Stimulated activated naive CD8-positive, alpha-beta T cell treated with anti-CD3 and anti-CD28 coated beads, Interleukin-15, Interleukin-2, amounts not matched to agents 100 U/mL and 50 U/mL, for 24 hours (primary cell): ENCODE data around the gene MIPEP.
"Not testable (repeated sequence)": the region's sequence is repeated elsewhere in the genome, so short reads cannot be mapped to it uniquely, and the experiment has no call there.

Experiments used
- ATAC-seq: fragments of 150-1000 bp; cut with Tn5 transposase; one replicate; pipeline ENCODE4 v1.10.0; 2021
- DNase-seq: peaks from one replicate; pipeline ENCODE4 v3.0.0; 2021

The MIPEP gene

DNA sequence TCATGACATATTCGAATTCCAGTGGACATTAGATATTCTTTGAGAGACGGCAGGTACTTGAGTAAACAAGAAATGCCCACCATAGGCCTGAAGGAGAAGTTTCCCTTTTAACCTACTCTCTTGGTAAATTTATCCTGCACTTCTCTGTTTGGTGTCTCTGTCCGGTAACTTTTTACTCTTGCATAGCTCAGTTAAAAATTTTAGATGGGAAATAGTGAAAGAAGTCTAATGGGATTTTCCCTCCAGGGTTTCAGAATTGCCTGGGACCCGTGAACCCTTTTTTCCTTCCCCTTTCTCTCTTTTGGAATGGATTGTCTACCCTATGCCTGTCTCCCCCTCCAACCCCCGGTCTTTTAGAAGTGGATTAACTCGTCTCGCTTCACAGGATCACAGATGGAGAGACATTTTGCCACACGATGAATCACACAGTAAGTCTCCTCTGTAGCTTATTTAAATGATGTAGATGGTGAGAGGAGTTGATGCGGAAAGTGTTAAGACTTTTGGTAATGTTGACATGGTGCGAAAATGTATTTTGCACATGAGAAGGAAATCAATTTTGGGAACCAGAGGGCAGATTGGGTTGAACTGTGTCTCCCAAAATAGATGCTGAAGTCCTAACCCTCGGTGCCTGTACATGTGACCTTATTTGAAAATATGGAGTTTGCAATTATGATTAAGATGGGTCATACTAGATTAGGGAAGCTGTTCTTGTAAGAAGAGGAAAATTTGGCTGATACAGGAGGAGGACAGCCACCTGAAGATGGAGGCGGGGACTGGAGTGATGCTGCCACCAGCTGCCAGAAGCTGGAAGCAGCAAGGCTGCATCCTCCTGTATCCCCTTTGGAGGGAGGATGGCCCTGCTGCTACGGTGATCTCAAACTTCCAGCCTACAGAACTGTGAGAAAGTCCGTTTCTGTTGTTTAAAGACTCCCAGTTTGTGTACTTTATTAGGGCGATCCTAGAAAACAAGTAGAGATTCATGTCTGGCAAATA, 711 bp upstream of the MIPEP start:
- DNase-seq (no peak), ATAC-seq (no peak)

DNA sequence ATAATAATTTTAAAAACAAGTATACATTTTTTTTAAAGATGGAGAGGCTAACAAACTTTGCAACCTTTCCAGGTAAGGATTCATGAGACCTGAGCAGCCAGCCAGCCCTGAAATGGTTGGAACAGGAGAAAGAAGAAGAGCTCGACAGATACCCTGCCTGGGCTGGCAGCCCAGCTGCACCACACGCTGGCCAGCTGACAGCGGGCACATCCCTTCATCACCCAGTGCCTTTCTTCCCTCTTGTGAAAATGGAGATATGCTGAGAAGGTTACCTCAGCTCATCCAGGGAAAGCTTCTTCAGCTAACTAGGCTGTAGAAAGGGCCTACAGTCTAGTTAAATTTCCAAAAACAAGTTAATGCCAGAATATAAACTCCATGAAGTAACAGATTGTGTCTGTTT, 4.8 kb downstream of the MIPEP start:
- not testable (repeated sequence) for DNase-seq, ATAC-seq

DNA sequence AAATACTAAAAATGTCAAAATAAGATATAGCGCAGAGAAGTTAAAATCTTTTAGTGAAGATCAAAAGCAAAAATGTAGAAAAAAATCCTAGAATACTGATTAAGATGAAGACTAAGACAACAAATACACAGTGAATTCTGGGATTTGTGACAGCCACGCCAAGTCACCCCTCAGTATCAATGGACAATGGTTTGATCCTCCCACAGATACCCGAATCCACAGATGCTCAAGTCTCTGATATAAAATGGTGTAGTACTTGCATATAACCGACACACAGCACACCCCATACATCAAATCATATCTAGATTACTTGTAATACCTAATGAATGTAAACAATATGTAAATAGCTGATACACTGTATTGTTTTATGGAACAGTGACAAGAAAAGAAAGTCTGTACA, 5.9 kb downstream of the MIPEP start:
- DNase-seq (no peak), ATAC-seq (no peak)

DNA sequence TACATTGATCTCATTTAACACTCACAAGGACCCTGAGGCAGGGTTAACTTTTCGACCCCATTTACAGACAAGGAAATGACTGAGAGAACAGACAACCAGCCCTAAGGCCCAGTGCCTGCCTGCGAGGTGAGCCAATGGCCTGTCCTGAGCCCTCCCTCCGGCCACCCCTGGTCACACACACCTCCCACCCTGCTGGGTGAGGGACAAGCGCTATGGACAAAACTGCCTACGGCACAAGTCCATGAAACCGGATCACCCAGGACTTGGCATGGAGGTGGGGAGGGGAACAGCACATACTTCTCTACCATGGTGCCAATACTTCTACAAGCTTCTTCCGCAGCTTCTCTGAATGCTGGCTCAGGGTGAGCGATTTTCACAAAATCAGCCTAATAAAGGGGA, 7.8 kb downstream of the MIPEP start:
- not testable (repeated sequence) for DNase-seq, ATAC-seq

DNA sequence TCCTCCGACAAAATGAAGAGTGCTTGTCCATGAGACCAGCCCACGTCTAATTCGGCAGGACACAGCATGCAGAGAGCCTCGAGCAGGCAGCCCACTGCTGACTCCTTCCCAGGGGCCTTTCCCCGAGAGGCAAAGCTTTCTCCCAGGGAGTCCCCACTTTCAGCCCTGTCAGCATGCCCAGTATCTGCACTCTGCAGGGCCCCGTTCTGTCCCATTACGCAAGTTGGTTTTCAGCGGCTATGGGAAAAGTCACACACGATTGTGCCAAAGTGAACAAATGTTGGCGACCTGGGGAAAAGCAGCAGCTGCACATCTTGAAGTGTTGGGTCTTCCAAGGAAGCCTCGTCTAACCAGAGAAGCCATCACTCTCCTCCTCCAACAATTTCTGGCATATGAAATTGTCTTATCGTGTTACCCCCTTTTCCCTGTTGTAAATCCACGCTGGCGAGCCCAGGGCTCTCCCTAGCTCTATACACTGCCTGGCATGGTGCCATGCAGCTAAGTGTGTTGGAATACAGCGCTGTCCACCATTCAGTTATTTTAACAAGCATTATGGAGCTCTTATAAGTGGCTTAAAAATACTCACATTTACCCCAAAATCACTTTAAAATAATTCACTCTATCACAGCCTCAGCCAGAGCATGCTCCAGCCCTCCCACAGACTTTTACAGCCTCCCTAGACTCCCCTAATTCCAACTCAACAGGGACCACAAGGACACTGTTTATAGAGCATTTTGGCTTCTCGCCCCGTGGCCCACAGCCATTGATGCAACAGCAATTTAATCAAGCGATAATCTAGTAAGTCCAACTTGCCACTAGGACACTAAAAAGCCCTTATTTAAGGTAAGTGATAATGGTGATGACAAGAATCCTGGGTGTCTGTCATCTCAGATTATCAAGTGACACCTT, 8.5 kb downstream of the MIPEP start:
- not testable (repeated sequence) for DNase-seq, ATAC-seq

DNA sequence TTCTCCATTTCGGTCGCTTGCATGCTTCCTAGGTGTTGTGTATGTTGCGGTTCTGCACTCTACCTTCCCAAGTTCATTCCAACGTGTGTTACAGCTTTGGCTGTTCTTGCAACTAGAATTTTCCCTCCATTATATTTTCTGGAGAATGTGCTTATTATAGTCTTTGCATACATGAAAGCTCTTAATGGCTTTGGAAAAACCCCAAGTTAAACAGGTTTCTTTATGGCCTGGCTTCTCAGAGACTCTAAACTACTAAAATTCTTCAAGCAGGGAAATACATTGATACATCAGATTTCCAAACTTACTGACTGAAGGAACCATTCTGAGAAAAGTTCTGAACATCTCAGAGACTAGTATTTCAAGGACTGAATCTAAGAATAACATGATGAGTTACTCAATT, 11.9 kb downstream of the MIPEP start:
- ATAC-seq: no peak

DNA sequence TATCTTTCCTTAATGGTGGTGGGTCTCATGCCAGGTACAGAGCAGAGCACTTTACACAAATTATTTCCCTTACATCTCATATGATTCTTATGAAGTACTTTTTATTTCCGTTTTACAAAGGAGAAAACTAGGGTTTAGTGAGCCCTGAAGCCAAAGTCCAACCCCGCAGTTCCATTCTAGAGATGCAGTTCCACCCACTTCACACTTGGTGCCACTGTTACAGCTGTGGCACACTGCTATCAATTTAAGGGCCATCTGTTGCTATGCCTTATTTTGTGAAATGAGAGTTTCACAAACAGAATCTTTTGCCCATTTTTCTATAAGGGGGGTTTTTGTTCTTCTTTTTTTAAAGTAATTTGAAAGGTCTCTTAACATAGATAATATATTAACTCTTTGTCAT, 12.9 kb downstream of the MIPEP start:
- ATAC-seq: no peak
- DNase-seq: no peak

More for the DNA sequence above, 11.9 kb downstream of the MIPEP start:
- no peak for DNase-seq

DNA sequence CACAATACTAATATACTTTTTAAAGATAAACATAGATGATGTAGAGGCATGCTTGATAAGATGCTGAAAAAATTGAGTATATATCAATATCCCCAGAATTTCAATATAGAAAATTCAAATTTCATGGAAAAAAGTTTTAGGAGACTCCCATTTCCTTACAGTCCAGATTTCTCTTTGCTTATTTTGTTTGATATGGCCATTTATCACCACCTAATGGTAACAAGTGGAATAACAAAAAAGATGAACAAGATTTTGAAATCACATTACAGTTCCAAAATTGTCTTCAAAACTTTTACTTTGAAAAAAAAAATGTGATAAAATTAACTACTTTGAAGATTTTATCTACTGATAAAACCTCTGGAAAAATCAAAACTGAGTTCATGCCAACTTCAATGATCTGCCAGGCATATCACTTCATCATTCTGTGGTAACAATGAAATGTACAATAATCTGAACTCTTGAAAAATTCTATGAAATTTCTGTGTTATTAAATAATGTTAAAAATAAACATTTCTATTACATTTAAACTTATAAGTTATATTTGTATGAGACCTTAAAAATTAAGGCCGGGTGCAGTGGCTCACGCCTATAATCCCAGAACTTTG, 17.5 kb downstream of the MIPEP start:
- DNase-seq: no peak

DNA sequence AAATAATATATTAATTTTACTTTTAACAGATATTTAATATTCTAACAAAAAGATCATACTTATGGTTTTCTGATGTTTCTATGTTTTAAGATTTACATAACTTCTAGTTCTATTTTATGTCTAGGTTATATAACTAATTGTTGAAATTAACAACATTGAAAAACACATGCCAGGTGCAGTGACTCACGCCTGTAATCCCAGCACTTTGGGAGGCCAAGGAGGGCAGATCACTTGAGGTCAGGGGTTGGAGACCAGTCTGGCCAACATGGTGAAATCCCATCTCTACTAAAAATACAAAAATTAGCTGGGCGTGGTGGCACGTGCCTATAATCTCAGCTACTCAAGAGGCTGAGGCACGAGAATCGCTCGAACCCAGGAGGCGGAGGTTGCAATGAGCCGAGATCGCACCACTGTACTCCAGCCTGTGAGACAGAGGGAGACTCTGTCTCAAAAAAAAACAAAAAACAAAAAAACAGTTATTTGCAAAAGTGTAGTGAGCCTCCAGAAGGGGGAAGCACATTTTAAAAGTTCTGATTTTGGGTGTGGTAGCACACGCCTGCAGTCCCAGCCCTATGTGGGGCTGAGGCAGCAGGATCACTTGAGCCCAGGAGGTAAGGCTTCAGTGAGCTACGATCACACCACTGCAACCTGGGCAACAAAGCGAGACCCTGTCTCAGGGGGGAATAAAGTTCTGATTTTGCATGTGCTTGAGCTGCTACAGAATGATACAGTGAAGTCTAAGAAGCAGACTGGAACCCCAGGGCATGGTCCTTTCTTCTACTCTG, 18.7 kb downstream of the MIPEP start:
- ATAC-seq (no peak), DNase-seq (no peak)

More for the DNA sequence above, 17.5 kb downstream of the MIPEP start:
- ATAC-seq: no peak

DNA sequence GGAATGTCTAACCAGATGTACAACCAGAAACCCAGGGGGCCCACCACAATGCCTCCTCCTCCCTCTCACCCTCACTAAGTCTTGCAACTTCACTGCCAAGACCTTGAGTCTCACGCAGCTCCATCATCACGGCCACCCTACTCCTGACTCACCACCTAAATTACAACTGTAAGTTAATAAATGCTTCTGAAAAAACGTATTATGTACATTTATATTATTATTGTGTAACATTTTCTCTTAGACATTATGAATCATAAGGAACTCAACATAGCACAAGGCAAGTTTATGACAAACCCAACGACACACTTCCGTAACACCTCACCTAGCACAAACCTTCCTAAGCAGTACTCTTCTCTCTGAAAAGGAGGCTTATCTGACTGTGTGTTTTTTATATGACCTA, 20.7 kb downstream of the MIPEP start:
- DNase-seq (no peak), ATAC-seq (no peak)

DNA sequence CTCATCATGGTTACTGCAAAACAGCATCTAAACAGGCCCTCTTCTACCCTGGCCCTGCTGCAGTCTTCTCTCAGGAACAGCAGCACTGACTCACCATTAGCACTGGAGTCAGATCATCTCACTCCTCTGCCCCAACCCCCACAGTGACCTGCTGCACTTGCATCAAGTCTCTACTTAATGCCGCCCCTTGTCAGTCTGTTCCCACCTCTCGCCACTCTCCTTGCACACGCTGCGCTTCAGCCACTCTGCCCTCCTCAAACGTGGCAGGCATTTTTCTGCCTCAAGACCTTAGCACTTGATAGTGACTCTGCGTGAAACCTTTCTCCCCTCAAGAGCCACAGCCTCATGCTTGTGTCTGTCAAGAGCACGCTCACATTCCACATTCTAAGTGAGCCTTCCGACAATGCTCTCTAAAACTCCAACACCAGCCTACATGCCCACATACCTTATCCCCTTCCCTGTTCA, 22.1 kb downstream of the MIPEP start:
- ATAC-seq (no peak), DNase-seq (no peak)

DNA sequence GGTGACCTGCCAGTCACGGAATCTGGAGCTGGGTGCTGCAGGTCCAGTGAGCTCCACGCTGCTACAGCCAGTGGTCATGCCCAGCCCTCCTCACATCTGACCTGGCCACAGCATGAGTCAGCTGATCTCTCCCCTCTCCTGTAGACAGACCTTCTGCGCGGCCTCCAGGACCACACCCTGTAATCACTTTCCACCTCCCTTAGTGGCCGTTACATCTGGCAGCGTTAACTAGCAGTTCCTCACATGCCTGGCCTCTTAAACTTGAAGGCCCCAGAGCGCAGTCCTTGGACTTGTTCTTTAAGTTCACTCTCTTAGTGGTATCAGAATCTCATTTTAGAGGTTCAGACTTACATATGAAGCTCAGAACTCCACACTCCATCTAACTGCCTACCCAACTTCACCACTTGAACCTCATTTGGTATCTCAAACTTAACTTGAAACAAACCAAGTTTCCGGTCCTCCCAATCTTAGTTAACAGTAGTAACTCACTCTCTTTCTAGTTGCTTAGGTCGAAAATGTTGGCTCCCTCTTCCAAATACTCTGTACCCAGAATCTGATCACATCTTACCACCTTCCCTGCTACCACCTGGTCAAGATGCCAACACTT, 22.7 kb downstream of the MIPEP start:
- no peak for DNase-seq
- no peak for ATAC-seq

DNA sequence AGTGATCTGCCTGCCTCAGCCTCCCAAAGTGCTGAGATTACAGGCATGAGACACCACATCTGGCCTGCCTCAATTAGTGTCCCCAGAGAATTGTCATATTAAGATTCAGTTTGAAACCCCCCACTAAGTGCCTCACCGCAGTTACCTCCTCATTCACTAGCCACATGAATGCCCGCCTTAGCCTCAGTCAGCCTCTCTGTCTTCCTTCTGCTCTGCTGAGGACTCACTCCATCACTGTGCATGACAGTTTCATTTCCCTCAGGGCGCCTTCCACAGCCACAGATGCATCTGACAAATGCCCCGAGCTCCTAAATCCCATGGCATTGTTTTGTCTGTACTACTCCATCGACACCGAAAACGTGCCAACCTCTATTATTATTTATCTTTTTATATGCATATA, 23.3 kb downstream of the MIPEP start:
- DNase-seq: no peak
- ATAC-seq: no peak

DNA sequence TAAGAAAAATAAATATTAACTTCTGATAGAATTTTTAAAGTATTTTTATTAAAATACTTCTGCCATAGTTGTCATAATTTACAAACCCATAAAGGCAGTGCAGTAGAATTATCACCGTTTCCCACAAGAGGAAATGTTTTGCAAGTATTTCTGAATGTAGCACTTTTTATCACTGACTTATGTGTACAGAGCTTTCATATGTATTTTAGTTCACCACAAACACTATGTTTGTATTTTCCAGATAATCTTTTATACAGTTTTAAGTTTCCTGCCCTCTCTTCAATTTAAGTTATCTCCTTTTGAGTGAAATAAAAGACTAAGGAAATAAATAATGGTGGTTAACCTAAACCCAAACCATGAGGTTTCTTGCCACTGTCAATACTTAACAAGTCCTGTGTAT, 24.2 kb downstream of the MIPEP start:
- DNase-seq (no peak), ATAC-seq (no peak)

DNA sequence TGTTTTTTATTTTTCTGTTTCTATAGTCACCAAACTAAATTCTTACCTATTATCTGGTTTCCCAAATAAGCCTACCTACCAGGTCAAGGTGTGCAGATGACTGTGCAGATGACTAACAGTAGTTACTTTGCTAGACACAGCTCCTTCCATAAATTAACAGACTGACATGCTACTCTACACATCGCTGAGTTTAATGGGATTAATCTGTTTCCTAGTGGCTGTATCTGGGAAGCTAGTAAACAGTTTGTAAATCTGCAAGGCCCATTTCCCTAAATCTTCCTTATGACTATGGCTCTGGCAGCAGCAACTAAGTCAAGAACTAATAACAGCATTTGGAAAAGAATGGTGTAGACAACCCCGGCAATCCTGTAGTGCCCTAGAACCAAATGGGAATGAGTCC, 27.9 kb downstream of the MIPEP start:
- ATAC-seq: no peak
- DNase-seq: no peak

DNA sequence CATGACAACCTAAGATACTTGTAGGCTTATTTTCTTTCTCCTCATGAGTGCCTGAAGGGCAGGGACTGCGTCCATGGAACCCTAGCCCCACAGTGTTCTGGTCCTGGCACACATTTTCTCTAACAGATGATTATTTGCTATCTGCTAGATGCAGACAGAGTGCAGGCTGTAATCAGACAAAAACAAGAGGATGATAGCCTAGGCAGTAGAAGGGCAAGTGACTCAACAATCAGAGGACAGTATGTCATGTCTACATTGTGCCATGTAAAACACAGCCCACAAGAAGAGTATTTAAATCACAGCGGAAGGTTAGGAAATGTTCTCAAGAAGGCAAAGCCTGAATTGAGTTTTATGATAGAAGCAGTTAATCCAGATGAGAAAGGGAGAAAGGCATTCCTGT, 29.3 kb downstream of the MIPEP start:
- ATAC-seq: no peak
- no peak for DNase-seq

DNA sequence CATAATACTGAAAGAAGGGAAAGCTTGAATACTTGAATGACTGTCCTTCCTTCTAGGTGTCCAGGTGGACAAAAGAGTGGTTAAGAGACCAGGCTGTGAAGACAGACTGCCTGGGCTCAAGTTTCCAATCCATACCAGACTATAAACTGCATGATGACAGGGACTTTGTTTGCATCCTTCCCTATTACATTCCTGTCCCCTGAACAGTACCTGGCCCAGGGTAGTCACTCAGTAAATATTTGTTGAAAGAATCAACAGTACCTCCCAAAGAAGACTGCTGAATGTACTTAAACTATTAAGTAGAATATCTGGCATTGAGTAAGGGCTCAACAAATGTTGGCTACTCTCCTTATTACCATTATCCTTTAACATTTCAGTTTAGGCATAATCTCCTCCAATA, 29.7 kb downstream of the MIPEP start:
- no peak for DNase-seq
- no peak for ATAC-seq

DNA sequence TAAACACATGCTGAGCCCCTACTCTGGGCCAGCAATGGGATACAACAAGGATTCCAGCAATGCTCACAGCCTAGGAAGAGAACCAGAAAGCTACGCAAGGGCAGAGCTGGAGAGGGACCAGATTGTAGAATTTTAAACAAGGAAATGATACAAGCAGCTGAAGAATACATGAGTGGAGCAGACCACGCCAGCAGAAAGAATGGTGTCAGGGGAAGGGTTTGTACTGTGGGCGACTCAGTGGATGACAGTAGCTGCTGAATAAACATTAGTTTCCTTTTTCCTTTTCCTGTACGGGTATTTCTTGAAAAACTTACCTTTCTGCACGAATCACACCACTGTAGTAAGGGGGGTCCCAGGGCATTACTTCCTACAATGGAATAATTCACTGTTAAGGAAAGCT, 30.7 kb downstream of the MIPEP start:
- DNase-seq (no peak), ATAC-seq (no peak)

DNA sequence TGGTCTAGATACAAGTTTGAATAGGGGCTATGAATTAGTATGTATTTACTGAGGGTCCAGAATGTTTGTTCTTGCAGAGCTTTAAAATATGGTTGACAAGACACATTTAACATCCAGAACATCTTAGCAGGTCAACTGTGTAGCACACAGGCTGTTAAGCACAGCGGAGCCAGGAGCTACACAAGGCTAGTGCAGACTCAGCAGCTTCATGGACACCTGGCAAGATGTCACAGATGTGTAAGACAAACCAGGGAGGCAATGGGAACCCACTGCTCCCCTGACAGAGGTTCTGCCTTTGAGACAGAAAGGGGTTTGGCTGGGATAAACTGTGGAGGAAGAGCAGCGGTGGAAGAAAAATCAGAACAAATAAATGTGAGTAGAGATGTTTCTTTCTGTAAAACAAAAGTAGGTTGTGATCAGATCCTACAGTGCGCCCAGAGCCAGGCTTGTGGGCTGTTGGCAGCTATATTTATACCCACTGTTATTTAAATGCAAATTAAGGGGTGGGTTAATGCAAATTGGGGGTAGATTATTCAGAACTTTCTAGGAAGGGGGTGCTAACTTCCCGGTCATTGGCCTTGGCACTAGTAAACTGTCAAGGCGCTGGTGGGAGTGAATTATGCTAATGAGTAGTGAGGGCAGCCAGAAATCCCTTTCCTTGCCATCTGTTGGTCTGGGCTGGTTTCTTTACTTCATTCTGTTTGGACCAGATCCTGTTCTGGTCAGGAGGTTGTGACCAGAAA, 33.0 kb downstream of the MIPEP start:
- ATAC-seq: no peak
- no peak for DNase-seq

DNA sequence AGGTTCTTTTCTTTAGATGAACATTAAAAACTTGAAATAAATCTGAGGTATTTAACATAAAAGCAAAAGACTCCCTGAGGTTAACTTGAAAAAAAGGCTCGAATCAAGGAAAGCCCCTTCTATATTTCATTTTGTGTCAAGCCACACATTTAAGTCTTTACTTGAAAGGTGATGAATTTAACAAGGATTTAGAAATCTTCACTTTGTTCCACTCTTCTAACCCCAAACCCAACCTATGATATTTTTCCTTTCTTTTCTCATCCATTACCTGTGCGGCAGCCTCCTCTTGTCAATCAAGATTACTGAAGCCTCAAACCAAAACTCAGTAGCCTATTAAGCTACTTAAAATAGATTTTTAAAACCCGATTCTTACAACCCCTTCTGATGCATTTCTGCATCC, 33.8 kb downstream of the MIPEP start:
- DNase-seq: no peak

More for the DNA sequence above, 33.8 kb downstream of the MIPEP start:
- no peak for ATAC-seq
